GM19025 (cell line): ENCODE results near the gene FGF12.
"Not testable (repeated sequence)": the region's sequence is repeated elsewhere in the genome, so short reads cannot be mapped to it uniquely, and the experiment has no call there.

Experiments used
- ATAC-seq: cut with Tn5 transposase; IDR thresholded peaks from one replicate; pipeline ENCODE4 v1.9.1; 2021; ENCODE audit warnings: mild to moderate bottlenecking, low read depth, moderate library complexity; ENCODE audit not compliant: unreplicated experiment

The FGF12 gene

GRCh38 chr3:192607798-192608197 lies 119.5 kb downstream of the FGF12 start:
- no peak for ATAC-seq

DNA sequence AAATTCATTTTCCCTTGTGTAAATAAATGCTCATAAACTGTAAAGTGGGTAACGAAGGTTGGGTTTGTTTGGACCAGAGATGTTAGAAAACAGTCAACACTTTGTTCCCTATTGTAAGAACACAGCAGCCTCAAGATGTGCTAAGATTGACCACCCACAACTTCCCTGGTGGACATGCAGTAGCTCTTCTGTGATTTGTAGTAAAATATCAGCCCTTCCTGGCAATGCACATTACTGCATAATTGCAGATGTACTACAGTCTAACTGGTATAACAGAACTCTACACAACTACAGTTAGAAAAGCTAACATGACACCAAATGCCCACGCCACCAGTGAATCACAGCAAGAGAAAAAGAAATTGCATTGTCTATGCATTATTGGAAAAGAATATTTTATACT lies 129.4 kb downstream of the FGF12 start:
- no peak for ATAC-seq

DNA sequence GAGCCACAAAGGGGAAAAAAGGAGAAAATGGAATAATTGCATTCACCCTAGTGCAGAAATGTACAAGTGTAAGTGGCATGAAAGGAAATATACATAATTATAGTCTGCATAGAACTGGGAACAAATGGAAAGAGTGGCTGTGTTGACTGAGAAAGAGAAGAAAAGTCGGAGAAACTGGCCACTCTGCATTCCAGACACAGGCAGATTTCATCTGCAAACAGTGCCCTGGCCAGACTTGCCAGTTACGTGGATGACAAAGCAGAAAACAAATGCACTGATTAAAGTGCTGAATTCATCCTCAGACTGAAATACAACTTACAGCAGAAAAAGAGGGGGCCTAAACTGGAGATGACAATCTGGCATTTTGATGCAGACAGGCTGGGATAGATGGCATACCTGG lies 129.8 kb downstream of the FGF12 start:
- no peak for ATAC-seq

- ATAC-seq = no peak
Measured at GRCh38 chr3:192578729-192579128, 148.6 kb downstream of the FGF12 start.

DNA sequence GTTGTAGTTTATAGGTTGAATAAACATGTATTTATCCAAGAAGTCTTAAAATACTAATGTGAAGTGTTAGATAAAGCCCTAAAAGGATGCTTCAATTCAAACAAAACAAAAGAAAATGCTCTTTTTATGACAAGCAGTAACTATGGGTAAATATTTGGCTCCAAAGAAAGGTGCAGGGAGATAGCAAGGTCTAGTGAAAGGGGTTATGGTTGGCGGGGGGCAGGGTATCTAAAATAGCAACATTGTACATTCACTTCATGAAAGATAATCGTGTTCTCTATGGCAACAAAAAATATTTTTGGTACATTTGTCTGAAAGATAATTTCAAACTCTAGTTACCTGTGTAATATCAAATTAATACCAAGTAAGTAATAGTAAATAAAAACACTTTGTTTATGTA lies 149.5 kb downstream of the FGF12 start:
- no peak for ATAC-seq

- ATAC-seq = no peak
Measured at GRCh38 chr3:192577271-192577670, 150.1 kb downstream of the FGF12 start.

- ATAC-seq = not testable (repeated sequence)
Measured at GRCh38 chr3:192576704-192577103, 150.6 kb downstream of the FGF12 start.

- no peak for ATAC-seq
Measured at GRCh38 chr3:192575879-192576506, 151.3 kb downstream of the FGF12 start.

- no peak for ATAC-seq
Measured at GRCh38 chr3:192573240-192573639, 154.1 kb downstream of the FGF12 start.

DNA sequence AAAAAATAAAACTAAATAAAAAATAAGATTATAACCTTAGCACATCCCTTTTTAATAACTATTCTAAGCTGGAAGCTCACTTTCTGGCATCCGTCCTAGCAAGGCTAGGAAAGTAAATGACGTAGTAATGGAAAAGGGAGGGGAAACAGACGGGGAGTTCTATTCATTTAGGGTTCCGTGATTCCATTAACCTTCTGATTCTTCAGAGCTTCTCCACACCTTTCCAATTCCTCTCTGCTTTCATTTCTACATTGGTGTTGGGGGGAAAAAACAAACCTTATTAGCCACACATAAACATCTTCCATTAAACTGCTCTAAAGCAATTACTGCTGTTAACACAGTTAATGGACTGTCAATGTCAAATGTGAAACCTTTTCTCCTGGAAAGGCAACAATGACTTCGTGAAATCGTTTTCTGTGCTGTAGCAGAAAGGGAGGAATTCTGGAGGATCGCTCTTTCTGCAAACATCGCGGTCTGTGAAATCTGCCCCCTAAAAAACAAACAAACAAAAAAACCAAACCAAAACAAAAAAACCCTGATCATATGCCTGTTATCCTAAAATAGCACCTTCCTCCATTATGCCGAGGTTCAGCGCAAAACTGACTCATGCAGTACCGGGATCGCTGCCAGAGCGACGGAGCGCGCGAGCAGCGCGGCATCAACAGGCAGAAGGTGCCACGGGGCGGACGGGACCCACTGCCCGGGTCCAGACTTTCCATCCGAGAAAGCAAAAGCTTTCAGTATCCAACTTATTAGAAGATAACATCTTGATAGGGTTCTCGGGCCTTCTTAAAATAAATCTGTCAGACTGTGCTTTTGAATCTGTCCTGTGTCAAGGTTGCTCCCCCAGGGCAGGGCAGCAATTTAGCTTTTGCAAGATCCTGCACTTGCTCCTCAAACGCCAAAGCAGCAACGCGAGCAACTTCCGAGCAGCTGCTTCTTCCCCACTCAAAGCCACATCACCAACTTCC lies 156.2 kb downstream of the FGF12 start:
- no peak for ATAC-seq

- ATAC-seq = no peak
Measured at GRCh38 chr3:192570315-192570714, 157.0 kb downstream of the FGF12 start.

GRCh38 chr3:192566706-192567290 lies 160.5 kb downstream of the FGF12 start:
- peak; percentile 67 for ATAC-seq

DNA sequence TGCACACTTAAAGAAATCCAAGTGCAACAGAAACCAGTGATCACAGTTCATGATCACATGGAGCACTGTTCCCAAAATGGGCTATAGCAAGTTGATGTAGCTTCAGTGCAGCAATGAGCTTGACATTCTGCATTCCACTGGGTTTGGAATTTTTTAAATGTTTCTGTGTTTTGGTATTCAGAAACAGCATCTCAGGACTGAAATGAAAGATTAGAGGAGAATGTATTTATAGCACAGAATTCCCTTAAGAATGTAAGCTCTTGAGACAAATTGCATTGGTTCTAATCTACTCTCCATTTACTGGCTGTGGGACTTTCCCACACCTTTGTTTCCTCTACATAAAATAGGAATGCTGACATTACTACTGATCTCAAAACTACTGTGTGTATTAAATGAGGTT lies 162.7 kb downstream of the FGF12 start:
- ATAC-seq = no peak

GRCh38 chr3:192563417-192563816 lies 163.9 kb downstream of the FGF12 start:
- no peak for ATAC-seq

DNA sequence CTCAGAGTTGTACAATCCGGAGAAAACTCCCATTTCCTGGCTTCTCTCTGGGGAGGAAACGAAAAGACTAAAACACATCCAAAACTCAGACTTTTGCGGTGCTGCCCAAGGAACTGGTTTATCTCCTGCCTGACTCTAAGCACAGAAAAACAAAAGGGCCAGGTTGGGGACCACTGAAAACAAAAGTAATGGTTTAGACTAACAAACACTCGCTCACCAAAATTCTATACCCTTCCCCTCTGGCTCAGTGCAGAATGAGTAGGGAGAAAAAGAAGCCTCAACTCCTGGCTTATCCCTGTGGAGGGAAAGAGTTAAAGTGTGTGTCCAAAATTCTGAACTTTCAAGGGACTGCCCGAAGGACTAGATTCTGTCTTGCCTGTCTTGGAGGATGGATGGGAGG lies 173.6 kb downstream of the FGF12 start:
- no peak for ATAC-seq

DNA sequence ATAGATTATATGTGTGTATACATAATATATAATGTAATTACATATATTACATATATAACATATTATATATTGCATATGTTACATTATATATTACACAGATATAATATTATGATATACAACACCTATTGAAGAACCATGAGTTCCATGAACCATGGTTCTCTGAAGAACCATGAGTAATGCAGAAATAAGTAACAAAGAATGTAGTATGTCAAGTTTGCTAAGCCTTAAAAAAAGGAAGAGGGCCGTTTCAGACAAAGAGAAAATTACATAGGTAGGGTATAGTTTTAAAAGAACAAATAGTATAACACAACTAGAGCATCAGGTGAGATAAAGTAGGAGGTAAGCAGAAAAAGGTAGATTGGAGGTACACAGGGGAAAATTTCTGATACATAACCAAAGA lies 177.0 kb downstream of the FGF12 start:
- no peak for ATAC-seq

DNA sequence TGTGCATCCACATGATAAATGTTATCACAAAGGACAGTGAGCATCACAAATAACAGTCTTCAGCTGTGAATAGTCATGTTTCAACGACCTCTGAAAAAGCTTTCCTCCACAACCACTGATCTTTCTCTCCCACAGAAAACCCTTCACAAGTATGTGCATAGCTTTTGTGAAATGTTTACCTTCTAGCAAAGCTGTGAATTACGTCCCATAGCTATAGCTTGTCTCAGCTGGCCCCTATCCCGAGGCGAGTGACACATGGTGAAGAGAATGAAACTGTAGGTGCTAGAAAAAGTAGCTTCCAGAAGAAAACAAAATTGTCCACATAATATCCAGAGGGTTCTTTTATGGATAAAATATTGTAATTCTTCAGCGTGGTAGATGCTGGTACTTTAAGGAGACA lies 182.0 kb downstream of the FGF12 start:
- no peak for ATAC-seq

DNA sequence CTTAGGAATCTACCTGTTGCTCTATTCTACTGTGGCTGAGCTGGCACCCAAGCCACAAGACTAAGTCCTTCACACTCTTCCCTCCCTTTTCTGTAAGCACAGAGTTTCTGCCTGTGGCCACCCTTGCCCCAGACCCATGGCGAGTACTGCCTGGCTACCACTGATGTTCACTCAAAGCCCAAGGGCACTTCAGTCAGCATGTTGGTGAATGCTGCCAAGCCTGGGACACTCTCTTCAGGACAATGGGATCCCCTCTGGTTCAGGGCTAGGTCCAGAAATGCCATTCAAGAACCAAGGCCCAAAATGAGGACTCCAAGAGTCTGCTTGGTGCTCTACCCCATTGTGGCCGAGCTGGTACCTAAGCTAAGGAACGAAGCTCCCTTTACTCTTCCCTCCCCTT lies 184.2 kb downstream of the FGF12 start:
- no peak for ATAC-seq

GRCh38 chr3:192516820-192517219 lies 210.5 kb downstream of the FGF12 start:
- no peak for ATAC-seq

- ATAC-seq = no peak
Measured at GRCh38 chr3:192515664-192516045, 211.7 kb downstream of the FGF12 start.
